PFSK-1 (cell line): ENCODE results near the gene PELO.

ENCODE experiments used
- POLR2AphosphoS5 ChIP-seq: IDR thresholded peaks from 2 replicates; pipeline ENCODE4 v1.6.1; 2012; ENCODE audit warnings: low read depth, mild to moderate bottlenecking, control low read depth, low read length, moderate library complexity
- REST ChIP-seq, 2 experiments: IDR thresholded peaks; 2 replicates each; pipeline versions ENCODE4 v1.6.1 to v1.8.0; 2011 to 2012; ENCODE audit warnings: low read depth in 2 of 2, low read length in 2 of 2, control low read depth in 1 of 2, inconsistent platforms in 1 of 2, mild to moderate bottlenecking in 1 of 2, moderate library complexity in 1 of 2; ENCODE audit not compliant: insufficient read depth in 1 of 2

DNA sequence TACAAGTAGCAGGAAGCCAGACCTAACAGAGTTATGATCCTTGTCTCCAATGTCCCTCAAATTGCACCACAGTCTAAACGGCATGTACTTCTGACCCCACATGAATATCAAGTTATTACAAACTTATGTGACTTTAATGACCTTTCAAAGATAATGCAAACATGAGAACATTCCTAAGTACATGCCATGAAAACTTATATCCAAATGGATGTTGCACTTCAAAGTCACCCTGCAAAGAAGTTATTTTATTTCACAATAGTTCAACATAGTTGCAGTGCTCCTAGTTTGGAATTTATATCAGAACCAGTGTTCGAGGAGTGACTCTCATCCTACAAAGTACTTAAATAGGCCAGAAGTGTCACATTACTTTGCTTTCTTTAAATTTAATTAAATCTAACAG lies 41.2 kb upstream of the PELO start:
- TF ChIP-seq POLR2AphosphoS5 (no peak), REST (IDR thresholded peaks at IDR 0.05; ENCODE audit: insufficient read depth in 1 of 2, low read depth in 2 of 2, low read length in 2 of 2) (no peak)
